Neural cell (in vitro differentiated cells): ENCODE data around the gene CCDC190. TPM values are rescaled to one million over a fixed set of nuclear protein-coding genes. Genes with fewer than 3 reads are reported as not detected.

Source experiments
- polyA plus RNA-seq: library from polyadenylated mRNA; depleted of rRNA; stranded (reverse); fragments of >200 nt; gene quantifications from 2 replicates; pipeline ENCODE4 v1.2.3, GENCODE V29; 2014

CCDC190 gene
- polyA plus RNA-seq, 1 donor from 2014 or later: not detected

Other genes starting within 250 kb of the CCDC190 start
- 0.69 and 0.76 TPM in 2 replicates for gene DDR2, start 228.7 kb downstream of the CCDC190 start, polyA plus RNA-seq
- gene HSD17B7, start 70.5 kb downstream of the CCDC190 start, polyA plus RNA-seq: 56.6 and 75.5 TPM in 2 replicates
- gene RGS4, start 208.2 kb upstream of the CCDC190 start, polyA plus RNA-seq: 0.86 and 1.6 TPM in 2 replicates